HG02588 (cell line): ENCODE data around the gene CYRIA.

Experiments
- ATAC-seq: cut with Tn5 transposase; IDR thresholded peaks from one replicate; pipeline ENCODE4 v1.9.1; 2021; ENCODE audit warnings: mild to moderate bottlenecking, moderate library complexity; ENCODE audit not compliant: unreplicated experiment

CYRIA gene

GRCh38 chr2:16671760-16672159, 6.1 kb upstream of the CYRIA start:
- no peak for ATAC-seq

- ATAC-seq = no peak
These were observed 3.8 kb upstream of the CYRIA start for GRCh38 chr2:16669388-16669787.

GRCh38 chr2:16666449-16666801, 791 bp upstream of the CYRIA start:
- ATAC-seq = no peak

- ATAC-seq = no peak
These were observed 556 bp downstream of the CYRIA start for GRCh38 chr2:16664809-16665747.

- ATAC-seq = peak; percentile 37
These were observed 1.4 kb downstream of the CYRIA start for GRCh38 chr2:16664052-16664731.

- ATAC-seq = no peak
These were observed 2.3 kb downstream of the CYRIA start for GRCh38 chr2:16663121-16663905.

- no peak for ATAC-seq
These were observed 3.4 kb downstream of the CYRIA start for GRCh38 chr2:16661936-16662839.

- ATAC-seq = no peak
These were observed 4.1 kb downstream of the CYRIA start for GRCh38 chr2:16661526-16661925.

GRCh38 chr2:16660556-16660955, 5.1 kb downstream of the CYRIA start:
- ATAC-seq = no peak

- ATAC-seq = no peak
These were observed 5.5 kb downstream of the CYRIA start for GRCh38 chr2:16660114-16660513.

- ATAC-seq = no peak
These were observed 7.4 kb downstream of the CYRIA start for GRCh38 chr2:16658076-16658739.

GRCh38 chr2:16657671-16658070, 8.0 kb downstream of the CYRIA start:
- ATAC-seq = no peak

GRCh38 chr2:16656784-16657391, 8.7 kb downstream of the CYRIA start:
- ATAC-seq = peak; percentile 79

- no peak for ATAC-seq
These were observed 9.6 kb downstream of the CYRIA start for GRCh38 chr2:16655905-16656642.

- ATAC-seq = no peak
These were observed 10.2 kb downstream of the CYRIA start for GRCh38 chr2:16655445-16655837.

GRCh38 chr2:16654833-16655444, 10.7 kb downstream of the CYRIA start:
- ATAC-seq = no peak

- ATAC-seq = peak; percentile 47
These were observed 11.8 kb downstream of the CYRIA start for GRCh38 chr2:16653799-16654198.

- ATAC-seq = no peak
These were observed 12.6 kb downstream of the CYRIA start for GRCh38 chr2:16653083-16653375.
